ENCODE measurements around the gene FAM168B. TPM values are rescaled to one million over a fixed set of nuclear protein-coding genes. Genes with fewer than 3 reads are reported as not detected.

Gene FAM168B
- total RNA-seq, 1 experiment from 2014 or later, result 81.4 TPM

GRCh38 chr2:131044075-131044756, 49.0 kb downstream of the FAM168B start:
- H3T11ph ChIP-seq (ENCODE audit: low read length), result no peak overlapping the region
- no peak overlapping the region for H3K27ac ChIP-seq (ENCODE audit: insufficient read length, low read depth, low read length)
- H3K23ac ChIP-seq (ENCODE audit: insufficient read length, low read depth, low read length), result no peak overlapping the region
- H3K79me1 ChIP-seq (ENCODE audit: insufficient read depth, low read depth, low read length, poor library complexity, severe bottlenecking), result no peaks in the 10 kb centered on the region
- H2BK15ac ChIP-seq (ENCODE audit: low read depth, low read length), result no peak overlapping the region
- H2AK5ac ChIP-seq (ENCODE audit: insufficient read length, low read length), result no peak overlapping the region
- no peak overlapping the region for H3K4ac ChIP-seq (ENCODE audit: low read depth, low read length)
- no peak overlapping the region; the same call in 1 of the 2 replicates for H3K14ac ChIP-seq (ENCODE audit: insufficient read depth, low read length)
- Mint-ChIP-seq H3K36me3 (ENCODE audit: insufficient read depth in 1 of 3, low read depth in 3 of 3) (peaks cover 9 to 27% (median 24%) of the 10 kb centered on the region in 3 experiments; a peak in 6 of 7 replicates), H3K4me3 (no peak overlapping the region), H3K9me3 (no peaks in the 10 kb centered on the region), H3K4me1 (peaks cover 9% of the 10 kb centered on the region in 2 experiments), H3K27ac (no peak overlapping the region; a peak in 1 of 7 replicates), H3K27me3 (ENCODE audit: low read depth) (no peaks in the 10 kb centered on the region; the same call in 1 of the 2 replicates)
- H4K20me1 ChIP-seq (ENCODE audit: control insufficient read depth, insufficient read depth, insufficient read length), result peaks cover 2% of the 10 kb centered on the region
- H3K9ac ChIP-seq (ENCODE audit: extremely low read depth, insufficient read length, low read length), result no peak overlapping the region
- H3K4me1 ChIP-seq (ENCODE audit: insufficient read depth, low read length), result no peaks in the 10 kb centered on the region
- no peak for DNase-seq
- H4K5ac ChIP-seq (ENCODE audit: insufficient read length, low read depth, low read length), result no peak overlapping the region
- no peak overlapping the region for H2BK20ac ChIP-seq (ENCODE audit: low read depth, low read length, poor library complexity, severe bottlenecking)
- no peak overlapping the region for H2BK5ac ChIP-seq (ENCODE audit: insufficient read length, low read length)
- H4K91ac ChIP-seq (ENCODE audit: insufficient read length, low read depth, low read length), result no peak overlapping the region
- no peaks in the 10 kb centered on the region for H3K23me2 ChIP-seq (ENCODE audit: insufficient read length, low read depth, low read length, poor library complexity, severe bottlenecking)
- H4K8ac ChIP-seq (replicated peaks; ENCODE audit: insufficient read length, low read depth, low read length), result no peak overlapping the region
- WGBS (ENCODE audit: extremely low coverage, insufficient read length, low lambda C conversion rate), result no CpG with 5 or more reads among the region's 24 CpGs
- H3K9me3 ChIP-seq (ENCODE audit: control insufficient read depth, low read depth, low read length), result no peaks in the 10 kb centered on the region
- H3K79me2 ChIP-seq (ENCODE audit: insufficient read depth, low read length), result no peaks in the 10 kb centered on the region
- no peak overlapping the region for H2BK120ac ChIP-seq (ENCODE audit: low read depth, low read length, poor library complexity, severe bottlenecking)
- no peaks in the 10 kb centered on the region for H3K27me3 ChIP-seq (ENCODE audit: insufficient read depth, low read length)
- no peak overlapping the region for H3K4me2 ChIP-seq (ENCODE audit: insufficient read depth, insufficient read length, low read length)
- no peak overlapping the region for H2BK12ac ChIP-seq (ENCODE audit: insufficient read length, low read depth, low read length)
- no peak overlapping the region for H3K56ac ChIP-seq (ENCODE audit: insufficient read length, low read depth, low read length)
- TF ChIP-seq, protein P1, sequence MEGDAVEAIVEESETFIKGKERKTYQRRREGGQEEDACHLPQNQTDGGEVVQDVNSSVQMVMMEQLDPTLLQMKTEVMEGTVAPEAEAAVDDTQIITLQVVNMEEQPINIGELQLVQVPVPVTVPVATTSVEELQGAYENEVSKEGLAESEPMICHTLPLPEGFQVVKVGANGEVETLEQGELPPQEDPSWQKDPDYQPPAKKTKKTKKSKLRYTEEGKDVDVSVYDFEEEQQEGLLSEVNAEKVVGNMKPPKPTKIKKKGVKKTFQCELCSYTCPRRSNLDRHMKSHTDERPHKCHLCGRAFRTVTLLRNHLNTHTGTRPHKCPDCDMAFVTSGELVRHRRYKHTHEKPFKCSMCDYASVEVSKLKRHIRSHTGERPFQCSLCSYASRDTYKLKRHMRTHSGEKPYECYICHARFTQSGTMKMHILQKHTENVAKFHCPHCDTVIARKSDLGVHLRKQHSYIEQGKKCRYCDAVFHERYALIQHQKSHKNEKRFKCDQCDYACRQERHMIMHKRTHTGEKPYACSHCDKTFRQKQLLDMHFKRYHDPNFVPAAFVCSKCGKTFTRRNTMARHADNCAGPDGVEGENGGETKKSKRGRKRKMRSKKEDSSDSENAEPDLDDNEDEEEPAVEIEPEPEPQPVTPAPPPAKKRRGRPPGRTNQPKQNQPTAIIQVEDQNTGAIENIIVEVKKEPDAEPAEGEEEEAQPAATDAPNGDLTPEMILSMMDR (conservative IDR thresholded peaks at IDR 0.05), result no peak
- H3K18ac ChIP-seq (ENCODE audit: insufficient read length, low read depth, low read length), result no peak overlapping the region
- H2AFZ ChIP-seq (ENCODE audit: low read length), result no peak overlapping the region

Measured in H9 (cell line).